Measurements from ENCODE around the gene PPP1R2C. TPM values are rescaled to one million over a fixed set of nuclear protein-coding genes. Genes with fewer than 3 reads are reported as not detected.

The PPP1R2C gene
- total RNA-seq, 4 donors from 2014 or later: not detected

DNA sequence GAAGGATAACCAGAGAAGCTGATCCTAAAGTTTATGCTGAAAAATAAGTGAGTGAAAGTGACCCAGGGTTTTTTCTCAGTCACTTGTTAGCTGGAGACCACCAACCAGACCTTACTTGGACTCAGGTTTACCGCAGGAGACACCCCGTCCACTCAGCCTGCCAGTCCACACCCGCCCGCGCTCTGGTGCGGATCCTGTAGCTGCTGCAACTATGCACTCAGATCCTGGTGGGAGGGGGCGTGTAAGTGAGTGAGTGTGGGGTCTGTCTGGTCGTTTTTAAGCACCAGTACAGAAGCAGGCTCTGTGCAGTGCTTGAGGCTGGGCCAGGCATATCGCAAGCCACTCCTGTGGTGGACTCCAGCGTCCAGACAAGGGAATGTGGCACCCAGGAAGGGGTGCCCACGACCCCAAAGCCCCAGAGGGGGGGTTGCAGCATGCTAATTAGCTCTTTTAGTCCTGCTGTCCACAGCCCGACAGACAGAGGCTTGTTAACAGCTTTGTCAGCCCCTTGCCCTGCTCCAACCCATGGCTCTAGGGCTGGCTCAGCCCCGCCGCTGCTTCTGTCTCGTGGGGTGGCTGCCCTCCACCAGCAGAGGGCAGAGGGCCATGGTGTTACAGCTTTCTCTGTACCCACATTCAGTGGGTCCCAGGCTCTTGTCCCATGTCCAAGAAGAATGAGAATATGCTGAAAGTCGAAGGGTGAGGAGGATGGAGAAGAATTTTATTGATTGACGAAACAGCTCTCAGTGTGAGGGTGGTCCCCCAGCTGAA is 40.4 kb upstream of the PPP1R2C start:
- WGBS, 2 donors: 82 to 98% methylated on average over 11 to 17 of the region's 17 CpGs

DNA sequence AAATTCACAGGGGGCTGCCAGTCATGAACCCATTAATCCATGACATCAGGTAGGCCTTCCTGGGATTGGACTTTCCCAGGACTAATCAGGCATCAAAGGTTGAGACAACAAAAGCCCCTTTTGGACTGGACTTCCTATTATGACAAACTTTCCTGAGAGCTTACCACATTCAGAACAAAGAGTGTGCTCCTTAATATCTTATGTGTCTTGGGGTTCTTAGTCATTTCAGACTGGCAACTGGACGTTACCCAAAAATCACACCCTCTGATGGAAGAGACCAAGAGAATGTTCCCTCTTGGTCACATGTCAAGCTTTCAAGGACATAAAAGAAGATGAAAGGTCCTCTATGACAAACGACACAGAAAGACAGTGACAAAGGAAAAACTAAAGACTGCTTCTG is 31.6 kb upstream of the PPP1R2C start:
- TF ChIP-seq, protein P1, sequence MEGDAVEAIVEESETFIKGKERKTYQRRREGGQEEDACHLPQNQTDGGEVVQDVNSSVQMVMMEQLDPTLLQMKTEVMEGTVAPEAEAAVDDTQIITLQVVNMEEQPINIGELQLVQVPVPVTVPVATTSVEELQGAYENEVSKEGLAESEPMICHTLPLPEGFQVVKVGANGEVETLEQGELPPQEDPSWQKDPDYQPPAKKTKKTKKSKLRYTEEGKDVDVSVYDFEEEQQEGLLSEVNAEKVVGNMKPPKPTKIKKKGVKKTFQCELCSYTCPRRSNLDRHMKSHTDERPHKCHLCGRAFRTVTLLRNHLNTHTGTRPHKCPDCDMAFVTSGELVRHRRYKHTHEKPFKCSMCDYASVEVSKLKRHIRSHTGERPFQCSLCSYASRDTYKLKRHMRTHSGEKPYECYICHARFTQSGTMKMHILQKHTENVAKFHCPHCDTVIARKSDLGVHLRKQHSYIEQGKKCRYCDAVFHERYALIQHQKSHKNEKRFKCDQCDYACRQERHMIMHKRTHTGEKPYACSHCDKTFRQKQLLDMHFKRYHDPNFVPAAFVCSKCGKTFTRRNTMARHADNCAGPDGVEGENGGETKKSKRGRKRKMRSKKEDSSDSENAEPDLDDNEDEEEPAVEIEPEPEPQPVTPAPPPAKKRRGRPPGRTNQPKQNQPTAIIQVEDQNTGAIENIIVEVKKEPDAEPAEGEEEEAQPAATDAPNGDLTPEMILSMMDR (IDR thresholded peaks at IDR 0.05): no peak
- TF ChIP-seq POLR2A (IDR thresholded peaks at IDR 0.05): no peak
- WGBS, 2 donors: 56 to 66% methylated on average over 2 of the region's 2 CpGs
- DNase-seq (ENCODE audit: low spot score in 2 of 2): no peak
- H3K4me3 ChIP-seq (ENCODE audit: low read depth, poor library complexity, severe bottlenecking): no peak overlapping the region
- intact Hi-C loops (cut with DNase I; ENCODE audit: low total_unique reads): no loop called here

More for the DNA sequence above, 40.4 kb upstream of the PPP1R2C start:
- intact Hi-C loops (cut with DNase I; ENCODE audit: low total_unique reads): no loop called here
- no peak for TF ChIP-seq POLR2A (IDR thresholded peaks at IDR 0.05)
- TF ChIP-seq, protein P1 (IDR thresholded peaks at IDR 0.05): no peak
- no peak overlapping the region for H3K4me3 ChIP-seq (ENCODE audit: low read depth, poor library complexity, severe bottlenecking)
- DNase-seq (ENCODE audit: low spot score in 2 of 2): no peak

DNA sequence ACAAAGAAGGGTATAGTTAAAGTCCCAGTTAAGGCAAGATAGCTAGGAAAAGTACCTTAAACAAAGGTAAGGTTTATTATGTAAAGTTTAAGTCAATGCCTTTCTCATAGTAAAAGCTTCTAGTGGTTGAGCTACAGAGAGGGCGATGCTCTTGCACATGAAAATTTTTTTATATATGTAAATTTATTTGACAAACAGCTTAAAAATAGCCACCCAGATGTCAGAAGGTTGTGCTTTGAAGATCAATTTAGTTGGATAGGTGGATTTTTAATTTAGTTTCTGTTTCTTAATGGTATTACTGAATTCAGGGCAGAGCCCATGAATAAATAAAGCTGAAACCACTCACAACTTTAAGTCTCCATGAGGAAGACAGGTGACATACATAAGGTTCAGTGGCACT is 29.4 kb upstream of the PPP1R2C start:
- TF ChIP-seq, protein P1 (IDR thresholded peaks at IDR 0.05): no peak
- no peak for TF ChIP-seq POLR2A (IDR thresholded peaks at IDR 0.05)
- intact Hi-C loops (cut with DNase I; ENCODE audit: low total_unique reads): no loop called here
- DNase-seq (ENCODE audit: low spot score in 2 of 2): no peak
- 75 to 100% methylated on average over 1 of the region's 1 CpG for WGBS, 2 donors
- no peak overlapping the region for H3K4me3 ChIP-seq (ENCODE audit: low read depth, poor library complexity, severe bottlenecking)

DNA sequence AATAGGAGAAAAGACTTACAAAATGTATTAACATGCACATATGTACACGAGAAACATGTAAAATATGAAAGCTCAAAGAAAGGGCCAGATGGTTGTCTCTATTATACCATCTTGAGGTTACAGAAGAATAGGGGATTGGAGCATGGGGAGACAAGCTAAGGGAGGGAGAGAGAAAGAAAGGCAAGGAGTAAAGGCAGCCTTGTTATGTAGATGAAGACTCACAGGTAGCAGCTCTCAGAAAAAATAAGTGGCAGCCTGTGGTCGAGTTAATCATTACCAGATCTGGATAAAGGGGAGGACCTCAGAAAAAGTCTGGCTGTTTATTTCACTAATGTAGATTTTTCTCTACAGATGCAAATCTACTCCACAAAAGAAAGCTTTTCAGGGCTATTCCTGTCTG is 26.6 kb upstream of the PPP1R2C start:
- no peak for TF ChIP-seq POLR2A (IDR thresholded peaks at IDR 0.05)
- TF ChIP-seq, protein P1 (IDR thresholded peaks at IDR 0.05): no peak
- no peak overlapping the region for H3K4me3 ChIP-seq (ENCODE audit: low read depth, poor library complexity, severe bottlenecking)
- WGBS, 2 donors: 42 to 68% methylated on average over 2 of the region's 2 CpGs
- no peak for DNase-seq (ENCODE audit: low spot score in 2 of 2)
- intact Hi-C loops (cut with DNase I; ENCODE audit: low total_unique reads): no loop called here

DNA sequence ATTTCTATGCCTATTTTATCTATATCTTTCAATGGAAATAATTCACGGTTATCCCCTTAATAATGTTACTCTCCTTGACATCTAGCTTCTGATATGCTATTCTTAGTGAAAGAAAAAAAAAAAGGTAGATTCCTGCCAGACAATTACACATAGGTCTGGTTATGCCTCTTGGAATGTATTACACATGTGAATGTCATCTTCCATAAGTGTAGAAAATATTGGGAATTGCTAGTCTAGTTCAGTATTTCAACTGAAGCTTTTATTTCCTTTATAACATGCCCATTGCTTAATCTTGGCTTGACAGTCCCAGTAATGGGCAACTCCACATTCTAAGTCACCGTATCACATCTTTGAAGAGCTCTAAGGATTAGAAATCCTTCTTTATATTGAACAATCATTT is 25.4 kb upstream of the PPP1R2C start:
- TF ChIP-seq POLR2A (IDR thresholded peaks at IDR 0.05): no peak
- TF ChIP-seq, protein P1 (IDR thresholded peaks at IDR 0.05): no peak
- H3K4me3 ChIP-seq (ENCODE audit: low read depth, poor library complexity, severe bottlenecking): no peak overlapping the region
- intact Hi-C loops (cut with DNase I; ENCODE audit: low total_unique reads): no loop called here
- DNase-seq (ENCODE audit: low spot score in 2 of 2): no peak
- 67 to 76% methylated on average over 2 of the region's 2 CpGs for WGBS, 2 donors

Measured in lower leg skin (tissue), 4 donors.